Transverse colon (tissue), 4 donors: ENCODE measurements around the gene WDR83. TPM values are rescaled to one million over a fixed set of nuclear protein-coding genes. Genes with fewer than 3 reads are reported as not detected.

Experiments
- DNase-seq: peaks from one replicate; pipeline ENCODE4 v3.0.0-alpha.2; 2019
- H3K27ac ChIP-seq, 4 donors: fragments of 200-600 bp; sonication (generic); 2 replicates each; pipeline ENCODE4 v1.5.1; 2016 to 2018; ENCODE audit warnings: inconsistent platforms in 4 of 4
- H3K27me3 ChIP-seq: fragments of 200-600 bp; sonication (generic); 2 replicates; pipeline ENCODE4 v1.5.1; 2017; ENCODE audit warnings: inconsistent platforms
- H3K36me3 ChIP-seq, 4 donors: fragments of 200-600 bp; sonication (generic); 2 replicates each; pipeline ENCODE4 v1.5.1; 2017 to 2019; ENCODE audit warnings: inconsistent platforms in 4 of 4
- H3K4me1 ChIP-seq, 4 donors: fragments of 200-600 bp; sonication (generic); 2 replicates each; pipeline ENCODE4 v1.5.1; 2017 to 2020; ENCODE audit warnings: inconsistent platforms in 4 of 4
- H3K4me3 ChIP-seq, 4 donors: fragments of 200-600 bp; sonication (generic); 1 replicate in 1 of 4; 2 replicates in 3 of 4; pipeline versions ENCODE4 v1.5.1 to v1.6.1; 2017 to 2019; ENCODE audit warnings: inconsistent platforms in 4 of 4
- H3K9me3 ChIP-seq, 2 donors: fragments of 200-600 bp; sonication (generic); 2 replicates each; pipeline ENCODE4 v1.5.1; 2017 to 2019; ENCODE audit warnings: inconsistent platforms in 2 of 2
- CTCF ChIP-seq, 5 experiments: fragments of 200-600 bp in 3 of 5; fragments of 450-650 bp in 2 of 5; sonication (generic) in 3 of 5; IDR thresholded peaks; 1 replicate in 2 of 5; 2 replicates in 3 of 5; pipeline ENCODE4 v1.5.1; 2016 to 2017; ENCODE audit warnings: antibody characterized with exemption in 5 of 5, inconsistent platforms in 3 of 5, mild to moderate bottlenecking in 2 of 5, moderate library complexity in 1 of 5
- EP300 ChIP-seq: sonication (generic); formaldehyde crosslinking; IDR thresholded peaks from one replicate; pipeline ENCODE4 v1.6.1; 2017; ENCODE audit warnings: antibody characterized with exemption, low read depth
- POLR2A ChIP-seq: fragments of 450-650 bp; IDR thresholded peaks from one replicate; pipeline ENCODE4 v1.6.1; 2016; ENCODE audit warnings: antibody characterized with exemption, mild to moderate bottlenecking, moderate library complexity
- POLR2AphosphoS5 ChIP-seq, 3 donors: sonication (generic); formaldehyde crosslinking; IDR thresholded peaks; one replicate each; pipeline ENCODE4 v1.6.1; 2016; ENCODE audit warnings: antibody characterized with exemption in 3 of 3
- WGBS, 2 donors: methylation state at CpG; one replicate each; pipeline ENCODE4 v1.1.5; 2018; ENCODE audit warnings: low coverage in 1 of 2; 5-methylcytosine and 5-hydroxymethylcytosine counted together
- in situ Hi-C, 4 donors: fragments of 200-750 bp; cut with MboI; loops; one replicate each; pipeline versions ENCODE4 v1.15.0 to v1.15.1; 2017; ENCODE audit warnings: low sequenced_read_pairs in 3 of 4, low pct_ligation_motif_present in 1 of 4, low pct_unique_long_range_greater_than_20kb in 1 of 4
- intact Hi-C: fragments of 100-400 bp; cut with DNase I; formaldehyde crosslinking; loops from one replicate; pipeline ENCODE4 v1.15.1; 2023; ENCODE audit warnings: low total_unique reads
- total RNA-seq, 4 donors: library from RNA; depleted of rRNA; stranded (reverse); fragments of >200 nt; gene quantifications; one replicate each; pipeline ENCODE4 v1.1.0, GENCODE V29; 2016

WDR83 gene
- total RNA-seq, 4 donors from 2014 or later = 7.6 to 36.3 (median 9.4) TPM; not detected in 1

- TF ChIP-seq CTCF (IDR thresholded peaks at IDR 0.05) (no peak), EP300 (no peak), POLR2AphosphoS5 (IDR thresholded peaks at IDR 0.05) (no peak), POLR2A (no peak)
- intact Hi-C loops = no loop called here
Observed at GRCh38 chr19:12646551-12646950, 20.1 kb upstream of the WDR83 start.

GRCh38 chr19:12647047-12647446 is 19.6 kb upstream of the WDR83 start:
- no peaks in the 10 kb centered on the region for H3K36me3 ChIP-seq
- 72% methylated on average over 8 of the region's 8 CpGs; no CpG with 5 or more reads in 1 of the 2 donors for whole genome bisulfite sequencing, 2 donors
- H3K27ac ChIP-seq = no peak overlapping the region
- no peak for DNase-seq
- TF ChIP-seq EP300 (no peak), POLR2A (no peak), CTCF (IDR thresholded peaks at IDR 0.05) (no peak), POLR2AphosphoS5 (IDR thresholded peaks at IDR 0.05) (no peak)
- no peaks in the 10 kb centered on the region for H3K27me3 ChIP-seq
- peaks cover 3 to 11% (median 9%) of the 10 kb centered on the region in 4 donors for H3K4me1 ChIP-seq
- in situ Hi-C loops = no loop called here
- H3K4me3 ChIP-seq = peak overlapping the region in 1 of 4 donors; percentile 36
- no peaks in the 10 kb centered on the region for H3K9me3 ChIP-seq
- intact Hi-C loops = no loop called here

More at GRCh38 chr19:12646551-12646950, 20.1 kb upstream of the WDR83 start:
- 90% methylated on average over 10 of the region's 10 CpGs; no CpG with 5 or more reads in 1 of the 2 donors for WGBS, 2 donors
- Histone ChIP-seq H3K9me3 (no peaks in the 10 kb centered on the region), H3K36me3 (no peaks in the 10 kb centered on the region), H3K27ac (no peak overlapping the region), H3K4me3 (no peak overlapping the region), H3K27me3 (no peaks in the 10 kb centered on the region), H3K4me1 (peaks cover 3 to 11% (median 9%) of the 10 kb centered on the region in 4 donors)
- no peak for DNase-seq
- in situ Hi-C loops = no loop called here

GRCh38 chr19:12647490-12648071 is 19.0 kb upstream of the WDR83 start:
- intact Hi-C loops (no loop called here), in situ Hi-C loops (no loop called here)
- peaks cover 3 to 11% (median 9%) of the 10 kb centered on the region in 4 donors for H3K4me1 ChIP-seq
- H3K9me3 ChIP-seq = no peaks in the 10 kb centered on the region
- H3K36me3 ChIP-seq = no peaks in the 10 kb centered on the region
- no peak overlapping the region for H3K27ac ChIP-seq
- WGBS, 2 donors = 13 to 23% methylated on average over 6 to 31 of the region's 31 CpGs
- H3K4me3 ChIP-seq = peak overlapping the region in 3 of 4 donors; percentile 19 to 36 (median 26)
- peak; percentile 83 for DNase-seq
- TF ChIP-seq POLR2A (no peak), EP300 (no peak), CTCF (IDR thresholded peaks at IDR 0.05) (no peak), POLR2AphosphoS5 (IDR thresholded peaks at IDR 0.05) (no peak)
- H3K27me3 ChIP-seq = no peaks in the 10 kb centered on the region

GRCh38 chr19:12648088-12648487 is 18.5 kb upstream of the WDR83 start:
- 0 to 27% methylated on average over 1 to 28 of the region's 29 CpGs for WGBS, 2 donors
- Histone ChIP-seq H3K9me3 (no peaks in the 10 kb centered on the region), H3K27ac (no peak overlapping the region), H3K27me3 (no peaks in the 10 kb centered on the region), H3K4me1 (peaks cover 3 to 11% (median 9%) of the 10 kb centered on the region in 4 donors), H3K36me3 (no peaks in the 10 kb centered on the region), H3K4me3 (peak overlapping the region in 3 of 4 donors; percentile 19 to 36 (median 26))
- no peak for DNase-seq
- intact Hi-C loops (no loop called here), in situ Hi-C loops (no loop called here)
- TF ChIP-seq POLR2A (no peak), EP300 (no peak), POLR2AphosphoS5 (IDR thresholded peaks at IDR 0.05) (no peak), CTCF (IDR thresholded peaks at IDR 0.05) (no peak)
